Measurements from ENCODE around the gene CMIP.

Gene CMIP

GRCh38 chr16:81585785-81586184, 141.2 kb downstream of the CMIP start:
- DNase-seq (ENCODE audit: low read depth) = no peak

- no peak for DNase-seq (ENCODE audit: low read depth)
Measured at GRCh38 chr16:81586417-81586816, 141.8 kb downstream of the CMIP start.

GRCh38 chr16:81586977-81587625, 142.5 kb downstream of the CMIP start:
- DNase-seq (ENCODE audit: low read depth) = no peak

- no peak for DNase-seq (ENCODE audit: low read depth)
Measured at GRCh38 chr16:81587626-81588160, 143.1 kb downstream of the CMIP start.

DNA sequence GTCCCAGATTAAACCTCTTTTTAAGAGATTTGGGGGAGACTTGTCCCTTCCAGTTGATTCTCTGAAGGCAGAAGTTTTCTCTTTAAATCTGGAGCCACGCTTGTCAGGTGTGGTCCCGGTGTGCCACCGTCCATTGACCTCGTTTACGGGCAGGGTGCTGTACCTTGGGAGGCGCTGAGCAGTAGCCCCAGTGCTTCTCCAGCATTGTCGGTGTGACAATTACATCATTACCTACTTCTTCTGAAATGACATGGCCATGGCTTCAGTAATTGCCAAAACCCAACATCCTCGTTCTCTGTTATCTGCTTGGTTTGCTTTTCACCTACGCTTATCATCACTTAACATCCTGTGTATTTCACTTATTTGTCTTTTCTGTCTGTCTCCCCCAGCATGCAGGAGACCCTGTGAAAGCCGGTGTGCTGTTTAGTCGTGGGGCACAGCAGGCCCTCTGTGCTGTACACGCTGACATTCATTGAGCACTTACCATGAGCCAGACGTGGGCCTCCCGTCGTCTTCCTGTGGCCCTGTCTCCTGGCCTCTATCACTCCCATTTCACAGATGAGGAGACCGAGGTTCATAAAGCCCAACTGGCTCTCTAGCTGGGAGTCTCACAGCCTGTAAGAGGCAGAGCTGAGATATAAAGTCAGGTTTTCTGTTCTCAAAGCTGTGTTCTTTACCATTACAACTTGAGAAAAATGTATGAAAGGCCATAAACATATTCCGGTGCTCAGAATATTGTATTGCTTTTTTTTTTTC, 143.9 kb downstream of the CMIP start:
- DNase-seq (ENCODE audit: low read depth) = no peak

DNA sequence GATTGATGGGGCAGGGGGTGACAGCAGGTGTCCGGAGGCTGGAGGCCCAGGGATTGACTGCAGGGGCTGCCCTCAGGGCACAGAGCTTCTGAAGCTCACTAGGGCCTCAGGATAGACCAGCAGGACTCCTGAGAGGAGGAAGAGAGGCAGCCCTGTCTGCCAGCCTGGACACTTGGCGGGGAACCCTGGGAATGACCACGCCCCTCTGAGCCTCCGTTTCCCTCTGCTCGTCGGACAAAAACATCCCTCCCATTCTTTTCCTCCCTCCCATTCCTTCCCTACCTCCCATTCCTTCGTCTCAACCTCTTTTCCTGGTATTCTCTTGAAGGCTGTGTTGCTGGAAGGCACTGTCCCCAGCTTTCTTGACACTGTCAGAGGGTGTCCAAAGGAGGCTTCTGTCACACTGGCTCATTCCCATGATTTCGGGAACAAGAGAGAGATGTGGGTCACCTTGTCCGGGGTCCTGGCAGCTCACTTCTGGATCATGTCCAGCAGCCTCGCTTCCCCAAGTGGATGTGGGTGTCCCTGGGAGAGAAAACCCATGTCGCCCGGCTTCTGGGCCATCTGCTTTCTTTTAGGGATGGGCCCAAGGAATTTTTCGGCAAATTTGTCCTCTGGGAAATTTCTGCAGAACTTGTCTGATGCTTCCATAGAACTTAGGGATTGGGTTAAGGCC, 145.5 kb downstream of the CMIP start:
- DNase-seq (ENCODE audit: low read depth) = no peak

DNA sequence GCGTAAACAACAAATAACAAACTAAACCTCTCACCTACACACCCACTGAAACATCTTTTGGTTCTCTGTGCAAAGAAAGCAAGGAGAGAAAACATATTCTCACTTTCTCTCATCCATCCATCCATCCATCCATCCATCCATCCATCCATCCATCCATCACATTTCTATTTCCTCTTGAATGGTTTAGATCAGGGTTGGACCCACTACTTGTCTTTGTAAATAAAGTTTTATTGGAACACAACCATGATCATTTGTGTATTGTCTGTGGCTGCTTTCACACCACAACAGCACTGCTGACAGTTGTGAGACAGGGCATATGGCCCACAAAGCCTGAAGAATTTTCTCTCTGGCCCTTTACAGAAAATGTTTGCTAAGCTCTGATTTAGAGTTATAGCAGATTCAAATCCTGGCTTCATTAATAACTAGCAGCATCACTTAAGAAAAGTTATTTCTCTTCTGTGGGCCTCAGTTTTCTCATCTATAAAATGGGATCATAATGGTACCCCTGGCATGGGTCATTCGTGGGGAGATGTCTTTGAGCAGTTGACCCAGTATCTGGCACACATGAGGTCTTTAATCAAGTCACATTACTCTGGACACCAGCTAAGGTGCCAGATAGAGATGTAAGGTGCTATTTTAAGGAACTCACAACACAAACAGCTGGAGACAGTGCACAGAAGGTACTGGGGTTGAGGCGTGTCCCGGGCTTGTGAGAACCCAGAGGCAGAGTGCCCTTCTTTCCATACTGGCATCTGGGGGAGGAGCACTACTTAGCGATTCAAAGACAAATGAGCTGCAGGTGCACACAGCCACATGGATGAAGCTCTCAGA, 146.3 kb downstream of the CMIP start:
- DNase-seq (ENCODE audit: low read depth) = no peak

DNA sequence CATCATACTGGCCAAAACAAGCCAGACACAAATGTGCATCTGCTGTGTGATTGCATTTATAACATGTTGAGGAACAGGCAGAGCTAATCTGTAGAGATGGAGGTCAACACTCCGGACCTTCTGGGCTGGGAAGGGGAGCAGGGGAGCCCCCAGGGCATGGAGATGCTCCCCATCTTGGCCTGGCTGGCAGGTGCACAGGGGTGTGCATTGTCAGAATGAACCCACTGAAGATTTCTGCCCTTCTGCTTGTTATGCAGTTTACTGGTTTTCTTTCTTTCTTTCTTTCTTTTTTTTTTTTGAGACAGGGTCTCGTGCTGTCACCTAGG, 146.9 kb downstream of the CMIP start:
- no peak for DNase-seq (ENCODE audit: low read depth)

- no peak for DNase-seq (ENCODE audit: low read depth)
Measured at GRCh38 chr16:81592353-81592866, 147.8 kb downstream of the CMIP start.

DNA sequence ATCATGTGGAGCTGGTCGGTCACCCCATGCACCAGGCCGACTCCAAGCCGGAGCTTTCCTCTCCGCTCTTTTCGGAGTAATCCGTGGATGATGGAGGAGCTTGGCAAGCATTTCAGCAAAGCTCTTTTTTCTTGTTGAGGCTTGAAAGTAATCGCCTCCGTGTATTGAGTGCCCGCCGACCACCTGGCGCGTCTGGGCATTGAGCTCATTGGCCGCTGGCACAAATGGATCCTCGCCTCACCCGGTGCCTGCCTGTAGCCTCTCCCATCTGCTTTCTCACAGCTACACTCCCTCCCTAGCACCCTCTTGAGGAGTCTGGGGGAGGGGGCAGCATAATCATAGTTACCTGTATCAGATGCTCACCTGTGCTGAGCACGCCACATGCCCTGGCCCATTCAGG, 148.9 kb downstream of the CMIP start:
- DNase-seq (ENCODE audit: low read depth) = no peak

GRCh38 chr16:81595629-81596292, 151.2 kb downstream of the CMIP start:
- DNase-seq (ENCODE audit: low read depth) = no peak

- DNase-seq (ENCODE audit: low read depth) = no peak
Measured at GRCh38 chr16:81597079-81597658, 152.6 kb downstream of the CMIP start.

DNA sequence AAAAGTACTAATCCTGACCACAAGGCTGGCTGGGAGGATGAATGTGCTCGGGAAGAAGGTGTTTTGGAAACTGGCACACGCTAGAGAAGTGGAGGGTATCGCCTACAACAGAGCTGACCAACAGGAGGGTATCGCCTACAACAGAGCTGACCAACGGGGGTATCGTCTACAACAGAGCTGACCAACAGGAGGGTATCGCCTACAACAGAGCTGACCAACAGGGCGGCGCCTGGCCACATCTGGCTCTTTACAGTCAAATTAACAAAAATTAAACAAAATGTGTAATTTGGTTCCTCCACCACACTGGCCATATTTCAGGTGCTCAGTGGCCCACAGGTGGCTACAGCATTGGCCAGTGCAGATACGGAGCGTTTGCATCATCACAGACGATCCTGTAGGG, 153.5 kb downstream of the CMIP start:
- DNase-seq (ENCODE audit: low read depth) = no peak

DNA sequence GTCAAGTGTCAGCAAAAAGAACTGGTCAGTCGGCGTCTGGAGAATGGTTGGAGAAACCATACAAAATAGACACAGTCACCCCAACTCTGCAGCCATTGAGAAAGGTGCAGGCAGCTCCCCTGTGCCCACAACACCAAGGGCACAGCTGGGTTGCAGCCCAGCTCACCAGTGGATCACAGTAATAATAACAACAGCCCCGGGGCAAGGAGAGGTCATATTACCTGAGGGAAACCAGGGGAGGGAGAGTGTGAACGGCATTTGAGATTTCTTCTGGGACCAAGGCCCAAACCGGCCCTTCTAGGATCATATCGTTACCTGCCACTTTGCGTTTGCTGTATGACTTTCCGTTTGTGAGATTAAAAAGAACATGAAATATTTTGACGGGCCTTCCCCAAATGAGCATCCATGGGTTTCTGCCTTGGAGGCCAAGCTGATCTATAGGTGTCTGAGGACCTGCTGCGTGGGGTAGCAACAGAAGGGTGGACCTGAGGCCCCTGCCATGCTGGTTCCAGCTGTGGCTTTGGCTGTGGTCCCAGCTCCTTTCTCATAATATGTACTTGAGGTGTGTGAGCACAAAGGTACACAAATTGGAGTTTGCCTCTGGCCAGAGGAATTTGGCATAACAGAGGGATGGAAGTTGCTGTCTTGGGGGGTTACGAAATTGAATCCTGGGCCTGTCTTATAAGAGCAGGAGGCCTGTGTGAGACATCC, 154.6 kb downstream of the CMIP start:
- no peak for DNase-seq (ENCODE audit: low read depth)

GRCh38 chr16:81600275-81600674, 155.7 kb downstream of the CMIP start:
- DNase-seq (ENCODE audit: low read depth) = no peak

DNA sequence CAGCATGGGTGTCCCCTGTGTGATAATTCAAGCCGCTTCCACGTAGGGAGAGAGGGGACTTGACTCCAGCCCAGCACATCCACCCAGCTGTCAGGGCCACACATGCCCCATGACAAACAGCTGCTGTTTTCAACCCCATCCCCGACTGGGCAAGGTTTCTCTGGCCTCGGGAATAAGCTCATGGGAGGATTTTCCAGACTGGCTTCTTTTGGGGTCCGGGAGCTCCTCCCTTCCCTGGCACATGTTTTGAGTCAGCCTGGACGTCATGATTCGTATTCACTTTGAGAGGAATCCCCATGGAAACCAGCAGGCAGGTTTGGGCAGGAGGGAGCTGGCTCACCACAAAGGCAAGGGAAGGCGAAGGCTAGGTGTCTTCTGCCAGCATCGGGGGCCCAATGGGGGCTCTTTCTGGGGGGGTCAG, 156.4 kb downstream of the CMIP start:
- DNase-seq (ENCODE audit: low read depth) = no peak

DNA sequence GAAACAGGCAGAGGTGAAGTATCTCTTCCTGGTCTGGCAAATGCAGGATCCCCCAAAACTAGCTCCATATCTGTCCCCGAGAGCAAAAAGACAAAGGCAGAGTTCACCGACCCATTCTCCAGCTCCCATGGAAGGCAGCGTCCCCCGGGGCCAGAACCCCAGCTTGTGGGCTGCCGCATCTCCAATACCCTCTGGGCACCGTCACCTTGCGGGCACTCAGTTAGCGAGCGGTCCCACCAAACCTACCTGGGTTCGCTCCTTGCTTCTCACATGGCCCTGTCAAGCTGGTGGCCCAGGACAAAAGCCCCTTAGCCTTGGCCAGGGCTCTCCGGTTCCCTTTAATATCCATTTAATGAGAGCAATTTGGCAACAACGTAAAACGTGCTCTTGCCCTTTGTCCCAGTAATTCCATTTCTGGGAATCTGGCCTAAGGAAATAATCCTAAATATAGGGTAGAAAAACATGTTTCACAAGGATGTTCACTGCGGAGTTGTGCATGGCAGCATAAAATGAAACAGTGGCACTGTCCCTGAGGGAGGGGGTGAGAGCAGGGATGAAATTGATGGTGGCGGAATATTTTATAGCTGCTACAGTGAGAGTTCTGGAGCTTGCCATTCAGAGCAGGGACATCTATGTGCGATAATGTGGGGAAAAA, 157.1 kb downstream of the CMIP start:
- DNase-seq (ENCODE audit: low read depth) = no peak

- no peak for DNase-seq (ENCODE audit: low read depth)
Measured at GRCh38 chr16:81602256-81602776, 157.7 kb downstream of the CMIP start.

GRCh38 chr16:81602792-81603191, 158.2 kb downstream of the CMIP start:
- no peak for DNase-seq (ENCODE audit: low read depth)
